Left kidney (tissue), 2 donors: ENCODE results near the gene KLHDC4. TPM values are rescaled to one million over a fixed set of nuclear protein-coding genes. Genes with fewer than 3 reads are reported as not detected.

Experiments used
- DNase-seq: peaks from one replicate; pipeline ENCODE4 v3.0.0-alpha.2; 2013
- polyA plus RNA-seq: library from polyadenylated mRNA; unstranded; fragments of 120-200 nt; gene quantifications from one replicate; pipeline ENCODE4 v1.2.1, GENCODE V29; 2013; ENCODE audit not compliant: insufficient read length

Gene KLHDC4
- polyA plus RNA-seq, 1 donor, result 48.0 TPM

DNA sequence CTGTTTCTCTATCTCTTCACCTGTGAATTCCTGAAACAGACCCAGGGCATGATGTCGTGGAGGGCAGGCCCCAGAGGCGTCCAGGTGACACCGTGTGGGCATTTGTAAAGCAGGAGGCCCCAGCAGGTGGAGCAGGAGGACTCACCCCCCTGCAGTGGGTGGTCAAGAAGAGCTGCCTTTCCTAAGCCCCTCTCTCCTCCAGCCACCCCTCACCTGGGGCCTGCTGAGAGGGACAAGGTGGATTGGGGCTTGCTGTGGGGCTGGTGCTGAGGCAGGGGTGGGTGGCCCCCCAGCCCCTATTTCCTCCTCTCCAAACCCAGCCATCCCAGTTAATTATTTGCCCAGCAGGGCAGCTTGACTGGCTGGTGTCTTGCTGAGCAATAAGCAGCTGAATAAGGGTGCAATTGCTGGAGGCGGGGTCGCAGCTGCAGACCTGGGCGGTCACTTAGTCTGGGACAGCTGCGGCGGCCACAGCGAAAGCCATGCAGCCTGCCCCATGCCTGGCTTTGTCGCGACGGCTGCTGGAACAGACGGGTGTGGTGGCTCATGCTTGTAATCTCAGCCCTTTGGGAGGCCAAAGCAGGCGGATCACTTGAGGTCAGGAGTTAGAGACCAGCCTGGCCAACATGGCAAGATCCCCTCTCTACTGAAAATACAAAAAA is 107.1 kb downstream of the KLHDC4 start:
- no peak for DNase-seq

Other genes with a start within 250 kb of the KLHDC4 start
- gene JPH3, start 163.5 kb downstream of the KLHDC4 start, polyA plus RNA-seq, result 0.76 TPM
- gene SLC7A5, start 103.5 kb upstream of the KLHDC4 start, polyA plus RNA-seq, result 3.8 TPM
- 0.25 TPM for gene CA5A, start 170.5 kb upstream of the KLHDC4 start, polyA plus RNA-seq
- gene BANP, start 185.4 kb upstream of the KLHDC4 start, polyA plus RNA-seq, result 26.8 TPM